NCI-H2227 treated with DMSO at 0.1 percent for 48 hours (cell line): ENCODE data around the gene OTC.

Source experiments
- DNase-seq: peaks from one replicate; lab custom pipeline; 2025; lab: John Stamatoyannopoulos, UW

OTC gene

DNA sequence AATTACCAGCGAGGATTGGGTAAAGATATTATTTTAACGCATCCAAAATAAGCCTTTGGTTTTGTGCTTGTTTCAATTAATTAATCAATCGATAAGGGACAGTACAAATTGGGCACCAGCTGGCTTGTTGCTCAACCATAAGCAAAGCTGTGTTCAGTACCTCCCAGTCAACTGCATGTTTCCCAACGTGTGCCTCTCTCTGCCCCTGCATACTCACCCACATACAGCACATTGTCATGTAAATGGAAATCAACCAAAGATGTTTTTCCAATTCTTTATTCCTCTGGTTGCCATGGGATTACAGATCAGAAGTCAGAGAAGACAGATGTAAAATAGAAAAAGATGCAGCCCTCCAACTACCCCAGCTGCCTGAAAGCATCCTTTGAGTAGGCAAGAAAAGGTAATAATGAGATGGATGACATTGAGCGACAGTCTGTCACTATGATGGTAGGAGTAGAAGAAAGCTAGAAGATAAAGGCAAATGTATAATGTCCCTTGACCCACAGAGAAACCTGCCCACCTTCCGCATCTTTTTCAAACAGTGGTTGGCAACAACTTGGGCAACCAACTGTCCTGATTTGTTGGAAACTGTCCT lies 116.3 kb downstream of the OTC start:
- no peak for DNase-seq
